ENCODE results near the gene CD47.

Gene CD47

GRCh38 chr3:108013141-108014055, 77.4 kb downstream of the CD47 start:
- DNase-seq (ENCODE audit: low spot score), result no peak

GRCh38 chr3:108012304-108012703, 78.5 kb downstream of the CD47 start:
- DNase-seq (ENCODE audit: low spot score), result no peak

DNA sequence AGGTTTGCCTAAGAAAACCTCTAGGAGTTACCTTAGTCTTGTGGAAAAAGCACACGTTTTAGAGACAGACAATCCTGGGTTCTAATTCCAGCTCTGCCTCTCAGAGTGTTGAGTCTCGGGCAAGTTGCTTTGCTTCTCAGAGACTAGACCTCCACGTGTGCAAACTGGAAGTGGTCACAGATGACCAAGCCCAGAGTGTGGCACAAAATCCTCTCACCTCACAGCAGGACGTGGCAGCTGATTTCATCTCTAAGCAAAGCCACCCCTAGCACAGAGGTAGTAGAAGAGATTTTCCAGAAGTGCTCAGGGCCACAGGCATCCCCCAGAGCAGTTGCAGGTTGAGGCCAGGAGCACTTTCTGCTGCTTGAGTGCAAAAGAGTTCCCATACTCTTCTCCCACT, 79.2 kb downstream of the CD47 start:
- no peak for DNase-seq (ENCODE audit: low spot score)

DNA sequence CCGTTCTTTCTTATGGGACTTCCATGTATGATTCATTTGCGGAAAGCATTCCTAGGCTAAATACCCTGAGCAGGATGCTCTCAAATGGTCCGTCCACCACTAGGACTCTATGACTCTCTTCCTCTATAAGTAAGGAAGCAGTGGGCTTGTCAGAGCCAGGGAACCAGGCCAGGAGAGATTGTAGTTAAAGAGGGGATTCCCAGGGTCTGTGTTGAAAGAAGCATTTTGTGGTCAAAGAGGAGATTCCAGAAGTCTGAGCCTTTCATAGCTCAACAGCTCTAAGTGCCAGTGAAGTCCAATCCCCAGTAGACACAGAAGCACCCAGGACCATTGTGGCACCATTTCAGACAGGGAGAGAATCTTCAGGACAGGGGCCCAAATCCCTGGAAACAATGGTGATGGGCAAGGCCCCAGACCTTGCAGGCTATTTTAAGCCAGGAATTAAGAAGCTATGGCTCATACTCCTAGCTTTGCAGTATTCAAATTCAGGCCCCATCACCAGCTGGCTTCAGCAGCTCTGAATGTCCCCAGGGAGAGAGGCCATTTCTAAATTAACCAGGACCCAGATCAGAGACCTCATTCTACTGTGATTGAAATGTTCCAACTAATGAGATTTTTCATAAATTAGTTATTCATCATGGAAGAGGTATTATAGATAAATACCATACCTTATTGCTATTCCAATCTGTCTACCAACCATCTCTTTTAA, 81.7 kb downstream of the CD47 start:
- peak; percentile 24 for DNase-seq (ENCODE audit: low spot score)

GRCh38 chr3:108008106-108008505, 82.7 kb downstream of the CD47 start:
- no peak for DNase-seq (ENCODE audit: low spot score)

DNA sequence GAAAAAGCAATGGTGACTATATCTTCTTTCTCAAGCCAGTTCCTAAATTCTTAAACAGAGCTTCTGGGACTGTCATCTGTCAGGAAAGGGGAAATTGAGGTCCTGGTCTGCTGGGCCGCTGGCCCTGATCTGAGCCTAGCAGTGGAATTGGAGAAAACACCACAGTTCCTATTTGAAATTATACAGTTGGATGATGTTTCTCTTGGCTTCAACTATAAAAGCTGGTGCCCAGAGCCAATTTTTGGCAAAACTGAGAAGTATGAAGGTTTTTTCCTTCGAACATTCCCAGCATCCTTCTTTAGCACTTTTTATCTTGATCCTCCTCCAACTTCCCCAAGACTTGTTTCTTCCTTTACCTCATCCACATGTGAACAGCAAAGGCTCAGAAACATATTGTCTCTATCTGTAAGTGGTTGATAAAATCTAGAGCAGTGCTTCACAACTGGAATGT, 83.9 kb downstream of the CD47 start:
- no peak for DNase-seq (ENCODE audit: low spot score)

DNA sequence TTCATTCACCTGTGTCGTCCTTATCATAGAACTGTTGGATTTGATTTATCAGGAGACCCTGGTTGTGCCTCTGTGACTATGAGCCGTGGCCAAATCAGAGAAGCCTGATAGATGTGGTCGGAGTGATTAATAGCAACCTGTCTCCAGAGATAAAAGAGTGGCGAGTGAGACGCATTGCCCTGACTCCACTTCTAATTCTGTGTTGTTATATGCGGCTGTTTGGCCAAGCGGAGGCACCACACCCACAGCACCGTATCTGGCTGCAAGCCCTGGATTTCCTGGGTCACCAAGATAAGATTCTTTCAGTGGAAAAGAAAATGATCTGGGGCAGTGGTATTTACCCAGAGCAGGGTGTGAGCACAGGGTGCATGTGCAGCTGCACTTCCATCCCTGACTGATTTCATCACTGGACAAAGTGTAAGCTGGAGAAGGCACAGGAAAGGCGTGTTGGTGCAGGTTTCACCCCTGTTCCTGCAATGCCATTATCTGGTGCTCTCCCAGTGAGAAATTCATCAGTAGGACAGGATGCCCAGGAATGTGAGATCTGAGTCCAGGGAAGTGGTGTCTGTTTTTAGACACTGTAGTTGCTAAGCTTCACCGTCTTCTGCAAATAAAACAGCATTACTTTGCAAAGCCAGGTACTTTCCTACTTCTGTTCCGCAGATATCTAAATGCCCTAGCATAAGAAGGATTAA, 84.6 kb downstream of the CD47 start:
- no peak for DNase-seq (ENCODE audit: low spot score)

GRCh38 chr3:108004647-108005046, 86.2 kb downstream of the CD47 start:
- no peak for DNase-seq (ENCODE audit: low spot score)

- DNase-seq (ENCODE audit: low spot score), result peak; percentile 29
These were observed 89.4 kb downstream of the CD47 start for GRCh38 chr3:108001457-108001856.

GRCh38 chr3:107999215-107999775, 91.5 kb downstream of the CD47 start:
- DNase-seq (ENCODE audit: low spot score), result no peak

GRCh38 chr3:107997671-107998070, 93.2 kb downstream of the CD47 start:
- no peak for DNase-seq (ENCODE audit: low spot score)

DNA sequence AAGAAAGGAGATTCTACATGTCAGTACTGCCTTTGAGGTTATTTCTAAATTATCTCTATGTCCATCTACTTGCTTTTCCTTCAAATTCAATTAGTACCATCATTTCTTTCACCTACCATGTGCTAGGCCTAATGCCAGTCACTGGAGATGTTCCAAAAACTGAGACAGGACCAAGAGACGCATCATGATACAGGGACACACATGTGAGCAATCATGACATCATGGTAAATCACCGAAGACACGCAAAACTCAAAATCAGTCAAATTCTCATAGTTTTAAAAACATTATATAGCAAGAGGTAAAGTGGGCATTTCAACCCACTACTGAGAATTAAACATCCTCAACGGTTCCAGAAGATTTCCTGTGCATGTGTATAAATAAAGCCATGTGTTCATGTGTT, 95.0 kb downstream of the CD47 start:
- DNase-seq (ENCODE audit: low spot score), result no peak

GRCh38 chr3:107994956-107995715, 95.7 kb downstream of the CD47 start:
- DNase-seq (ENCODE audit: low spot score), result no peak

DNA sequence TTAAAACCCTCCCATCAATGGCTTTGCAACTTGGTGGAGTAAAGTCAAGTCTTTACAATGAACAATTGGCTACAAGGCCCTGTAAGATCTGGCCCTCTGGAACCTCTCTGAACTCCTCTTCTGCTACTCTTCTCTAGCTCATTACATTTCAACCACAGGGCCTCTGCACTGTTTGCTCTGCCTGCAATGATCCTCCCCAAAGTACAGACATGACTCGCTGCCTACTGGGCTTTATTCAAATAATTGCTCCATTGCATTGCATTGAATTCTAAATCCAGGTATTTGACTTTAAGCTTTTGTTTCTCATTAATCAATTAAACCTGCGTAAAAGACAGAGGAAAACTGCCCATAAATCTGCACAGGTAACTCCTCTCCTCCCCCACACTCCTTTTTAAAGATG, 96.7 kb downstream of the CD47 start:
- no peak for DNase-seq (ENCODE audit: low spot score)

- peak; percentile 33 for DNase-seq (ENCODE audit: low spot score)
These were observed 97.1 kb downstream of the CD47 start for GRCh38 chr3:107993771-107994170.
